Right atrium auricular region (tissue), 2 donors: Measurements from ENCODE around the gene FAM107B. TPM values are rescaled to one million over a fixed set of nuclear protein-coding genes. Genes with fewer than 3 reads are reported as not detected.

ENCODE experiments used
- DNase-seq: peaks from one replicate; pipeline ENCODE4 v3.0.0-alpha.2; 2019; ENCODE audit warnings: low spot score
- H3K27ac ChIP-seq, 2 donors: fragments of 200-600 bp; sonication (generic); 1 replicate in 1 of 2; 2 replicates in 1 of 2; pipeline ENCODE4 v1.5.1; 2016 to 2019
- H3K27me3 ChIP-seq, 2 donors: fragments of 200-600 bp; sonication (generic); one replicate each; pipeline versions ENCODE4 v1.5.1 to v1.6.0; 2017 to 2019
- H3K36me3 ChIP-seq: fragments of 200-600 bp; sonication (generic); one replicate; pipeline ENCODE4 v1.5.1; 2016
- H3K4me1 ChIP-seq, 2 donors: fragments of 200-600 bp; sonication (generic); one replicate each; pipeline versions ENCODE4 v1.5.1 to v1.6.0; 2017 to 2019
- H3K4me3 ChIP-seq, 2 donors: fragments of 200-600 bp; sonication (generic); 1 replicate in 1 of 2; 2 replicates in 1 of 2; pipeline ENCODE4 v1.5.1; 2017 to 2019; ENCODE audit warnings: mild to moderate bottlenecking in 1 of 2, moderate library complexity in 1 of 2
- H3K9me3 ChIP-seq, 2 donors: fragments of 200-600 bp; sonication (generic); one replicate each; pipeline ENCODE4 v1.5.1; 2019
- total RNA-seq, 2 donors: library from RNA; depleted of rRNA; stranded (reverse); fragments of >200 nt; gene quantifications; one replicate each; pipeline ENCODE4 v1.1.0, GENCODE V29; 2016
- TF ChIP-seq, protein P1 (sequence below), 2 donors: fragments of 200-600 bp; sonication (generic); IDR thresholded peaks; one replicate each; pipeline ENCODE4 v1.5.1; 2019; ENCODE audit warnings: antibody characterized with exemption in 2 of 2

FAM107B gene
- total RNA-seq, 2 donors from 2014 or later, result 10.6 to 14.1 TPM

DNA sequence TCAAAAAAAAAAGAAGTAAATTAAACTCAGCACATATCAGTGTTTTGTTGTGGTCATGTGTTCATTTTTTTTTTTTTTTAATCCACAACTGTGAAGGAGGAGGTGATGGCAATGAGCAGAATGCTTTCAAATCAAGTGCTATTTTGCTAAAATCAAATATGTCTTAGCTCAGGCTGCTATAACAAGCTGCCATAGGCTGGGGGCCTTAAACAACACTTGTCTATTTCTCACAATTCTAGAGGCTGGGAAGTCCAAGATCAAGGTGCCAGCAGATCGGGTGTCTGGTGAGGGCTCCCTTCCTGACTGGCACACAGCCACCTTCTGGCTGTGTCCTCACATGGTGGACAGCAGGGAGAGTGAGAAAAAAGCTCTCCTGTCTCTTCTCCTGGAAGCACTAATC, 203.9 kb downstream of the FAM107B start:
- no peak overlapping the region for H3K27ac ChIP-seq

DNA sequence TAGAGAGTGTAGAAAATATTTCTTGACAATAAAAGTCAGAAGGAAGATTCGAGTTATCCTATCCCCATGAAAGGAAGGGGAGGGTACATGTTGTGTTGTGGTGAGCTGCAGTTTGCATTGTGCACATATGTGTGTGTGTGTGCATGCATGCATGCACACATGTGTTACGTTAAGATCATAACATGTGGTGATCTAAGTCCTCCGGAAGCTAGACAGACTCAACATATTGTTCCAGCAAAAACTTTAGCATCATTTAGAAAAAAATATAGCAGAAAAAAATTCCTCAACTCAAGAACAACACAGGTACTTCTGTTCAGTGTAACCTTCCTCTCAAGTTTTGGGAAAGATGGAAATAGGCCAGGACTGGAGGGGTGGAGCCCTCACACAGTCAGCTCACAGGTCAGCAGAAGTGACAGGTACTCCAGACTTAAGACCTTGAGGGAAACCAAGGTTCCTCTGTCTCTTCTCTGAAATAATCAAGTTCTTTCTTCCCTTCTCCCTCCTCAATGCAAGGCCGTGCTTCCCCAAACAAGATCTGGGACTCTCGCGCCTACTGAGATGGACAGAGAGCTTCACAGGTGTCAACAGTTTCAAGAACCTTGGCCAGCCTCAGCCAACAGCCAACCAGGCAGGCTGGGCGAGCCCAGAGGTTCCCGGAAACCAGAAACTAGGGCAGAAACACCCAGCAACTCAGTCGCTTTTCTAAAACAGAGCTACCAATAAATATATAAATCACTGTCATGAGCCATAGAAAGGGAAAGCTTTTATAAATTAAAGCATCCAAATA, 205.2 kb downstream of the FAM107B start:
- DNase-seq, result no peak
- Histone ChIP-seq H3K27me3 (no peaks in the 10 kb centered on the region), H3K36me3 (no peaks in the 10 kb centered on the region), H3K27ac (no peak overlapping the region), H3K9me3 (peaks cover 0 to 7% of the 10 kb centered on the region in 2 donors), H3K4me1 (no peaks in the 10 kb centered on the region), H3K4me3 (no peak overlapping the region)
- TF ChIP-seq, protein P1, sequence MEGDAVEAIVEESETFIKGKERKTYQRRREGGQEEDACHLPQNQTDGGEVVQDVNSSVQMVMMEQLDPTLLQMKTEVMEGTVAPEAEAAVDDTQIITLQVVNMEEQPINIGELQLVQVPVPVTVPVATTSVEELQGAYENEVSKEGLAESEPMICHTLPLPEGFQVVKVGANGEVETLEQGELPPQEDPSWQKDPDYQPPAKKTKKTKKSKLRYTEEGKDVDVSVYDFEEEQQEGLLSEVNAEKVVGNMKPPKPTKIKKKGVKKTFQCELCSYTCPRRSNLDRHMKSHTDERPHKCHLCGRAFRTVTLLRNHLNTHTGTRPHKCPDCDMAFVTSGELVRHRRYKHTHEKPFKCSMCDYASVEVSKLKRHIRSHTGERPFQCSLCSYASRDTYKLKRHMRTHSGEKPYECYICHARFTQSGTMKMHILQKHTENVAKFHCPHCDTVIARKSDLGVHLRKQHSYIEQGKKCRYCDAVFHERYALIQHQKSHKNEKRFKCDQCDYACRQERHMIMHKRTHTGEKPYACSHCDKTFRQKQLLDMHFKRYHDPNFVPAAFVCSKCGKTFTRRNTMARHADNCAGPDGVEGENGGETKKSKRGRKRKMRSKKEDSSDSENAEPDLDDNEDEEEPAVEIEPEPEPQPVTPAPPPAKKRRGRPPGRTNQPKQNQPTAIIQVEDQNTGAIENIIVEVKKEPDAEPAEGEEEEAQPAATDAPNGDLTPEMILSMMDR (IDR thresholded peaks at IDR 0.05), result no peak

More for the DNA sequence above, 203.9 kb downstream of the FAM107B start:
- Histone ChIP-seq H3K4me1 (no peaks in the 10 kb centered on the region), H3K4me3 (no peak overlapping the region), H3K36me3 (no peaks in the 10 kb centered on the region), H3K9me3 (peaks cover 0 to 7% of the 10 kb centered on the region in 2 donors), H3K27me3 (no peaks in the 10 kb centered on the region)
- DNase-seq, result no peak
- TF ChIP-seq, protein P1 (IDR thresholded peaks at IDR 0.05), result no peak

DNA sequence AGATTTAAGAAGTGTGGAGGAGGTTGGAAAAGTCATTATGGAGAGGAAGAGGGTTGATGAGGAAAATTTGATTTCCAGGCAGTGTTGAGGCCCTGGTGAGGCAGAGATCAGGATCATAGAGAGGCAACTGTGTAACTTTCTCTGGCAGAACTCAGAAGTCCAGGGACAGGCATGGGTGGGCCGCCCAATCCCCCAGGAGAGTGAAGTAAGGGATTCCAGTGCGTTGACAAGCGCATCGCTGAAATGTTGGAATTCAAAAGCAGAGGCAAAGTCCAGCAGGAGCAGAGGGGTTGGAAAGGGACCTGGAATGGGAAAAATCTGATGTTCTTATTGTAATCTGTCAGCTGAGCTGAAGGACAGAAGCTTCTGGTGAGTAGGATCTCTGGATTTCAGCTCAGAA, 207.3 kb downstream of the FAM107B start:
- TF ChIP-seq, protein P1 (IDR thresholded peaks at IDR 0.05), result no peak
- H3K4me3 ChIP-seq, result no peak overlapping the region
- DNase-seq, result no peak
- H3K27ac ChIP-seq, result no peak overlapping the region
- peaks cover 0 to 7% of the 10 kb centered on the region in 2 donors for H3K9me3 ChIP-seq
- H3K4me1 ChIP-seq, result no peaks in the 10 kb centered on the region
- H3K27me3 ChIP-seq, result no peaks in the 10 kb centered on the region
- H3K36me3 ChIP-seq, result no peaks in the 10 kb centered on the region

DNA sequence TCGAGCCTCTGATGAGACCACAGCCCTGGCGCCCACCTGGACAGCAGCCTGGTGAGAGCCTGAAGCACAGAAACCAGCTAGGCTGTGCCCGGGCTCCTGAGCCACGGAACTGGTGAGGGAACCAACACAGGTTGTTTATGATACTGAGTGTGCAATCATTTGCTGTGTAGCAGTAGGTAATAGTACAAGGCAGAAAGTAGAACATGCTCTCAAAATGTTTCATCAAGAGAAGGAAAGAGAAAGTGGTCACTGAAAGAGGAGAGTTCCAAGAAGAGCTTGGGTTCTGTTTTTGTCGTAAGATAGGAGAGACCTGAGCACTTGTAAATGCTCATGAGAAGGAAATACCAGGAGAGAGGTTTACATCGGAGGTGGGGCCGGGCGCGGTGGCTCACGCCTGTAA, 208.2 kb downstream of the FAM107B start:
- no peak for DNase-seq
- no peaks in the 10 kb centered on the region for H3K36me3 ChIP-seq
- peaks cover 0 to 7% of the 10 kb centered on the region in 2 donors for H3K9me3 ChIP-seq
- H3K27me3 ChIP-seq, result no peaks in the 10 kb centered on the region
- H3K4me1 ChIP-seq, result no peaks in the 10 kb centered on the region
- no peak overlapping the region for H3K27ac ChIP-seq
- no peak overlapping the region for H3K4me3 ChIP-seq
- TF ChIP-seq, protein P1 (IDR thresholded peaks at IDR 0.05), result no peak

DNA sequence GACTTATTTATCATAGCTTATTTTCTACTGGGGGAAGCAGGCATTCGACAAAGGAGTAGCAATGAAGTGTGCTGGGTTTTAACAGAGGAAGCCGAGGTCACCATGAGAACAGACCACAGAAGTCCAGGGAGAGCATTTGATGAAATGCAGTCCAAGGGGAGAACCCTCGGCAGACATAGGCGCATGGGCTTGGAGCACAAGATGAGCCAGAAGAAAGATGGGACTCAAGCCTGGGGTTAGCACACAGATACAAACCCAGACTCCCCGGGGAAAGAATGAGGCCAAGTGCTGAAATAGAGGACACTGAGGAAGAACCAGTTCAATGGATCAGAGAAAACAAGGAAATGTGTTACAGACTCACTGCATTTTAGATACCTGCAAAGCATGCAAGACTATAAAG, 209.5 kb downstream of the FAM107B start:
- DNase-seq, result no peak
- H3K36me3 ChIP-seq, result no peaks in the 10 kb centered on the region
- TF ChIP-seq, protein P1 (IDR thresholded peaks at IDR 0.05), result no peak
- H3K4me1 ChIP-seq, result no peaks in the 10 kb centered on the region
- H3K27me3 ChIP-seq, result no peaks in the 10 kb centered on the region
- H3K27ac ChIP-seq, result no peak overlapping the region
- peaks cover 0 to 7% of the 10 kb centered on the region in 2 donors for H3K9me3 ChIP-seq
- no peak overlapping the region for H3K4me3 ChIP-seq
